HG03558 (cell line): ENCODE results near the gene SUMF2.
"Not testable (repeated sequence)": the region's sequence is repeated elsewhere in the genome, so short reads cannot be mapped to it uniquely, and the experiment has no call there.

ENCODE experiments used
- ATAC-seq: cut with Tn5 transposase; IDR thresholded peaks from one replicate; pipeline ENCODE4 v1.9.1; 2021; ENCODE audit warnings: moderate number of reproducible peaks; ENCODE audit not compliant: unreplicated experiment; ENCODE audit errors: extremely low read depth

Gene SUMF2

GRCh38 chr7:56104138-56104537 is 40.1 kb downstream of the SUMF2 start:
- not testable (repeated sequence) for ATAC-seq

GRCh38 chr7:56105508-56105907 is 41.4 kb downstream of the SUMF2 start:
- ATAC-seq: no peak

GRCh38 chr7:56106108-56107073 is 42.3 kb downstream of the SUMF2 start, which contains the start of gene CHCHD2:
Gene CHCHD2 (minus strand): TSS chr7:56106476. CDS start chr7:56106413, 63 bp downstream.
- peak; percentile 99 for ATAC-seq

- no peak for ATAC-seq
Measured at GRCh38 chr7:56107954-56108258, 43.8 kb downstream of the SUMF2 start.

GRCh38 chr7:56110611-56111010 is 46.5 kb downstream of the SUMF2 start:
- ATAC-seq: no peak

- ATAC-seq: not testable (repeated sequence)
Measured at GRCh38 chr7:56112244-56112643, 48.2 kb downstream of the SUMF2 start.

GRCh38 chr7:56115852-56116538 is 51.9 kb downstream of the SUMF2 start, which contains the start of gene NUPR2:
Gene NUPR2 (minus strand): TSS chr7:56116417. CDS start chr7:56116314, 103 bp downstream.
- ATAC-seq: no peak

- no peak for ATAC-seq
Measured at GRCh38 chr7:56121440-56121839, 57.4 kb downstream of the SUMF2 start.

- ATAC-seq: no peak
Measured at GRCh38 chr7:56124981-56125380, 60.9 kb downstream of the SUMF2 start.

- ATAC-seq: no peak
Measured at GRCh38 chr7:56125831-56126230, 61.7 kb downstream of the SUMF2 start.

- no peak for ATAC-seq
Measured at GRCh38 chr7:56127241-56127975, 63.3 kb downstream of the SUMF2 start.
